OCI-LY7 (cell line): ENCODE data around the gene FAM193A. TPM values are rescaled to one million over a fixed set of nuclear protein-coding genes. Genes with fewer than 3 reads are reported as not detected.
"Not testable (repeated sequence)": the region's sequence is repeated elsewhere in the genome, so short reads cannot be mapped to it uniquely, and the experiment has no call there.

Experiments used
- BruUV-seq: library from RNA; stranded (reverse); fragments of 400-500 nt; replicated peaks from 2 replicates; lab custom pipeline; 2021; lab: Mats Ljungman, UMichigan
- CTCF ChIA-PET: fragments of 300-600 bp; sonication (Branson Sonifier 250); formaldehyde crosslinking; loops from one replicate; lab custom pipeline; 2022; ENCODE audit warnings: antibody characterized with exemption; ENCODE audit not compliant: unreplicated experiment; lab: Charles Lee
- POLR2A ChIA-PET: fragments of 300-600 bp; sonication (Branson Sonifier 250); formaldehyde crosslinking; loops from one replicate; lab custom pipeline; 2022; ENCODE audit warnings: antibody characterized with exemption; lab: Charles Lee
- DNase-seq: peaks from one replicate; pipeline ENCODE4 v3.0.0-alpha.2; 2015; ENCODE audit warnings: low spot score
- H2AFZ ChIP-seq: fragments of 200-600 bp; sonication (generic), shearing (Covaris generic); 2 replicates; pipeline ENCODE4 v1.6.1; 2014; ENCODE audit warnings: mild to moderate bottlenecking, antibody characterized with exemption, low read length, moderate library complexity
- H3K27ac ChIP-seq: fragments of 200-600 bp; sonication (generic); 2 replicates; pipeline ENCODE4 v1.5.1; 2014; ENCODE audit warnings: mixed run types, low read depth, mild to moderate bottlenecking, moderate library complexity, low read length, inconsistent platforms; ENCODE audit not compliant: poor library complexity, severe bottlenecking
- H3K36me3 ChIP-seq: fragments of 200-600 bp; sonication (generic); 2 replicates; pipeline ENCODE4 v1.6.1; 2014; ENCODE audit warnings: mild to moderate bottlenecking, antibody characterized with exemption, low read length, moderate library complexity, mixed read lengths; ENCODE audit not compliant: insufficient read depth
- H3K4me1 ChIP-seq: fragments of 200-600 bp; sonication (generic); 2 replicates; pipeline ENCODE4 v1.5.1; 2014; ENCODE audit warnings: mild to moderate bottlenecking, low read length; ENCODE audit not compliant: insufficient read depth, poor library complexity, severe bottlenecking
- H3K4me2 ChIP-seq: fragments of 200-600 bp; sonication (generic); 2 replicates; pipeline ENCODE4 v1.6.1; 2014; ENCODE audit warnings: mild to moderate bottlenecking, low read length
- H3K4me3 ChIP-seq: fragments of 200-600 bp; sonication (generic); 2 replicates; pipeline ENCODE4 v1.5.1; 2014; ENCODE audit warnings: mild to moderate bottlenecking, low read depth, low read length; ENCODE audit not compliant: poor library complexity, severe bottlenecking
- H3K79me2 ChIP-seq: fragments of 200-600 bp; sonication (generic); 2 replicates; pipeline ENCODE4 v1.6.1; 2016; ENCODE audit warnings: low read depth, mild to moderate bottlenecking, low read length, moderate library complexity, mixed read lengths; ENCODE audit not compliant: insufficient read depth
- H3K9me2 ChIP-seq: fragments of 200-600 bp; sonication (generic); 2 replicates; pipeline ENCODE4 v1.6.1; 2016; ENCODE audit warnings: mild to moderate bottlenecking, low read length, mixed read lengths; ENCODE audit not compliant: insufficient read depth
- H3K9me3 ChIP-seq: fragments of 200-600 bp; sonication (generic); 2 replicates; pipeline ENCODE4 v1.6.1; 2014; ENCODE audit warnings: mild to moderate bottlenecking, mixed run types, low read length, mixed read lengths
- H4K20me1 ChIP-seq: fragments of 200-600 bp; sonication (generic); 2 replicates; pipeline ENCODE4 v1.6.1; 2014; ENCODE audit warnings: mild to moderate bottlenecking, antibody characterized with exemption, low read length, moderate library complexity, mixed read lengths; ENCODE audit not compliant: insufficient read depth
- EZH2phosphoT487 ChIP-seq: fragments of 200-600 bp; sonication (generic); IDR thresholded peaks from 2 replicates; pipeline ENCODE4 v1.6.1; 2018; ENCODE audit warnings: low read depth, borderline replicate concordance, mild to moderate bottlenecking, mixed run types, antibody characterized with exemption, low read length, moderate library complexity, mixed read lengths
- intact Hi-C: fragments of 100-400 bp; cut with micrococcal nuclease; formaldehyde crosslinking; loops from one replicate; pipeline ENCODE4 v1.10.0; 2022; ENCODE audit not compliant: unreplicated experiment
- total RNA-seq, 2 experiments: library from RNA; depleted of rRNA in 1 of 2; stranded (reverse); fragments of >200 nt in 1 of 2; shearing (Covaris generic) in 1 of 2; gene quantifications; 2 replicates each; pipeline ENCODE4 v1.2.3, GENCODE V29; 2014 to 2022
- TF ChIP-seq, protein P1 (sequence below): fragments of 200-600 bp; sonication (generic); conservative IDR thresholded peaks from 2 replicates; pipeline ENCODE4 v1.5.1; 2014; ENCODE audit warnings: mild to moderate bottlenecking, antibody characterized with exemption, low read length, moderate library complexity, mixed read lengths

Gene FAM193A
- total RNA-seq, 2 experiments from 2014 or later = 17.8 to 36.7 TPM

DNA sequence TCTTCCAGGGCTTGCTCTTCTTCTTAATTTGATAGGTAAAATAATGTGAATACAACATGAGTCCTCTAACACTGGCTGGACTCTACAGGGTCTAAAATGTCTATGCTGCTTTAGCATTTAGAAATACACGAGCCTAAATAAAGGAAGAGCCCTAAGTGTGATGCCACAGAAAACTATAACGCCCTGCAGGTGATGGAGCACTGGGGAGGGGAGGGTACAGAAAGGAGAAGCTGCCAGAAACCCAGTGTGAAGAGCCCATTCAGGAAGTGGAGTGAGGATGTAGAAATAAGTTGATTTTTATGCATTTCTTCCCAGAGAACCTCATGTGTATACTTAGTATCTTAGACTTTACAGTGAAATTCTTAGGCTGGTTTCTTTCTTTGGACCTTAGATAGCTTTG, 136.3 kb downstream of the FAM193A start:
- CTCF ChIA-PET = no interaction called here
- intact Hi-C loops = no loop called here

DNA sequence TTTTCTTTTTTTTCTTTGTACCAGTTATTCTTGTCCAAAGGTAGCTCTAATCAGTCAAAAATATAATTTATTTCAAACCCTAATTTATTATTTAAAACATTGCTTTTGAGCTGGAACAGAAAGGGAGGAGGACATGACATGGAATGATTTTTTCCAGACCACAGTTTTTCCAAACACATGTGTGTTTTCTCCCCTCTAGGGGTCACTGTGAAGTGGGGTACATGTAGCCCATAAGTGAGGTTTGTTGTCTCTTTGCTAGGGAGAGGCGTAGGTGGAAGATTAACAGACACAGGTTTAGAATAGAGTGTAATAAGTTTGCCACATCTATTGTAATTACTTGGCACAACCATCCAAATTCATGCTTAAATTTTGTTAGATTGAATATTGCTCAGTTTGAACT, 136.7 kb downstream of the FAM193A start:
- ChIA-PET POLR2A (interaction anchor here (0.6 to 1.3 kb wide), 3 partner anchors 11 to 122 kb away, joined by 3 to 5 read pairs (median 3); no protein-coding TSS in a partner anchor), CTCF (no interaction called here)
- Histone ChIP-seq H3K36me3 (peaks cover 68% of the 10 kb centered on the region), H2AFZ (no peak overlapping the region), H3K4me2 (no peak overlapping the region), H3K9me3 (no peaks in the 10 kb centered on the region), H4K20me1 (no peaks in the 10 kb centered on the region), H3K9me2 (no peaks in the 10 kb centered on the region), H3K27ac (peak overlapping the region; percentile 8), H3K79me2 (no peaks in the 10 kb centered on the region), H3K4me3 (no peak overlapping the region), H3K4me1 (peaks cover 35% of the 10 kb centered on the region)
- DNase-seq = peak; percentile 20
- intact Hi-C loops = no loop called here
- TF ChIP-seq, protein P1, sequence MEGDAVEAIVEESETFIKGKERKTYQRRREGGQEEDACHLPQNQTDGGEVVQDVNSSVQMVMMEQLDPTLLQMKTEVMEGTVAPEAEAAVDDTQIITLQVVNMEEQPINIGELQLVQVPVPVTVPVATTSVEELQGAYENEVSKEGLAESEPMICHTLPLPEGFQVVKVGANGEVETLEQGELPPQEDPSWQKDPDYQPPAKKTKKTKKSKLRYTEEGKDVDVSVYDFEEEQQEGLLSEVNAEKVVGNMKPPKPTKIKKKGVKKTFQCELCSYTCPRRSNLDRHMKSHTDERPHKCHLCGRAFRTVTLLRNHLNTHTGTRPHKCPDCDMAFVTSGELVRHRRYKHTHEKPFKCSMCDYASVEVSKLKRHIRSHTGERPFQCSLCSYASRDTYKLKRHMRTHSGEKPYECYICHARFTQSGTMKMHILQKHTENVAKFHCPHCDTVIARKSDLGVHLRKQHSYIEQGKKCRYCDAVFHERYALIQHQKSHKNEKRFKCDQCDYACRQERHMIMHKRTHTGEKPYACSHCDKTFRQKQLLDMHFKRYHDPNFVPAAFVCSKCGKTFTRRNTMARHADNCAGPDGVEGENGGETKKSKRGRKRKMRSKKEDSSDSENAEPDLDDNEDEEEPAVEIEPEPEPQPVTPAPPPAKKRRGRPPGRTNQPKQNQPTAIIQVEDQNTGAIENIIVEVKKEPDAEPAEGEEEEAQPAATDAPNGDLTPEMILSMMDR = peak; percentile 84
- TF ChIP-seq EZH2phosphoT487 = no peak
- TSS peak; percentile 24 for BruUV-seq

More for the DNA sequence above, 136.3 kb downstream of the FAM193A start:
- peak; percentile 16 for DNase-seq
- TF ChIP-seq, protein P1 = no peak
- no peak for TF ChIP-seq EZH2phosphoT487
- no peak overlapping the region for H2AFZ ChIP-seq
- POLR2A ChIA-PET = interaction anchor here (0.7 to 1.3 kb wide), 2 partner anchors 11 to 74 kb away, joined by 3 to 5 read pairs; no protein-coding TSS in a partner anchor
- H3K36me3 ChIP-seq = peaks cover 64% of the 10 kb centered on the region
- no TSS peak for BruUV-seq
- H3K4me1 ChIP-seq = peaks cover 35% of the 10 kb centered on the region
- H3K9me3 ChIP-seq = no peaks in the 10 kb centered on the region
- H4K20me1 ChIP-seq = no peaks in the 10 kb centered on the region
- no peaks in the 10 kb centered on the region for H3K9me2 ChIP-seq
- H3K4me3 ChIP-seq = no peak overlapping the region
- no peak overlapping the region for H3K4me2 ChIP-seq
- no peaks in the 10 kb centered on the region for H3K79me2 ChIP-seq
- H3K27ac ChIP-seq = peak overlapping the region; percentile 8

DNA sequence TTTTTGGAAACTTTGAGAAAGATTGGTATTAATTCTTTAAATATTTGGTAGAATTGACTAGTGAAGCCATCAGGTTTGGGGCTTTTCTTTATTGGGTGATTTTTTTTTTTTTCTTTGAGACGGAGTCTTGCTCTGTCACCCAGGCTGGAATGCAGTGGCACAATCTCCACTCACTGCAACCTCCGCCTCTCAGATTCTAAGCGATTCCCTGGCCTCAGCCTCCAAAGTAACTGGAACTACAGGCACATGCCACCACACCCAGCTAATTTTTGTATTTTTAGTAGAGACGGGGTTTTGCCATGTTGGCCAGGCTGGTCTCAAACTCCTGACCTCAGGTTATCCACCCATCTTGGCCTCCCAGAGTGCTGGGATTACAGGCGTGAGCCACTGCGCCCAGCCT, 143.3 kb downstream of the FAM193A start:
- BruUV-seq, H3K9me2 ChIP-seq, H4K20me1 ChIP-seq, H3K4me3 ChIP-seq, intact Hi-C loops, H3K79me2 ChIP-seq, H3K4me1 ChIP-seq, H2AFZ ChIP-seq, DNase-seq, CTCF ChIA-PET, H3K9me3 ChIP-seq, H3K4me2 ChIP-seq, H3K27ac ChIP-seq: not testable (repeated sequence)
- peaks cover 56% of the 10 kb centered on the region for H3K36me3 ChIP-seq
- POLR2A ChIA-PET = interaction anchor here (0.5 to 1.2 kb wide), 3 partner anchors 12 to 106 kb away, joined by 3 to 5 read pairs (median 3); no protein-coding TSS in a partner anchor
